A673 (cell line): ENCODE results near the gene CFAP99. TPM values are rescaled to one million over a fixed set of nuclear protein-coding genes. Genes with fewer than 3 reads are reported as not detected.

Experiments
- BruUV-seq: library from RNA; stranded (reverse); fragments of 400-500 nt; replicated peaks from 2 replicates; lab custom pipeline; 2021; lab: Mats Ljungman, UMichigan
- CTCF ChIA-PET: fragments of 300-600 bp; sonication (Branson Sonifier 250); formaldehyde crosslinking; loops from one replicate; lab custom pipeline; 2022; ENCODE audit warnings: antibody characterized with exemption; lab: Charles Lee
- POLR2A ChIA-PET: fragments of 300-600 bp; sonication (Branson Sonifier 250); formaldehyde crosslinking; loops from one replicate; lab custom pipeline; 2022; ENCODE audit warnings: antibody characterized with exemption; ENCODE audit not compliant: low non-redundant PET; lab: Charles Lee
- DNase-seq: peaks from one replicate; pipeline ENCODE4 v3.0.0-alpha.2; 2015; ENCODE audit warnings: low spot score
- H3K27ac ChIP-seq: fragments of 200-600 bp; sonication (generic); 2 replicates; pipeline ENCODE4 v1.5.1; 2016; ENCODE audit warnings: mixed run types, low read depth, mild to moderate bottlenecking, mixed read lengths, antibody characterized with exemption, low read length; ENCODE audit not compliant: poor library complexity, severe bottlenecking
- H3K27me3 ChIP-seq: fragments of 200-600 bp; sonication (generic); replicated peaks from 2 replicates; pipeline ENCODE4 v1.6.1; 2017; ENCODE audit warnings: mixed run types, low read depth, mild to moderate bottlenecking, mixed read lengths, antibody characterized with exemption, low read length; ENCODE audit not compliant: insufficient read depth, poor library complexity
- H3K36me3 ChIP-seq: fragments of 200-600 bp; sonication (generic); 2 replicates; pipeline ENCODE4 v1.6.1; 2016; ENCODE audit warnings: mixed run types, mild to moderate bottlenecking, mixed read lengths, antibody characterized with exemption, low read length; ENCODE audit not compliant: insufficient read depth, poor library complexity, severe bottlenecking
- H3K4me1 ChIP-seq: fragments of 200-600 bp; sonication (generic); 2 replicates; pipeline ENCODE4 v1.6.1; 2017; ENCODE audit warnings: mixed run types, mild to moderate bottlenecking, mixed read lengths, antibody characterized with exemption, low read length; ENCODE audit not compliant: insufficient read depth, poor library complexity, severe bottlenecking
- H3K4me3 ChIP-seq: fragments of 200-600 bp; sonication (generic); 2 replicates; pipeline ENCODE4 v1.5.1; 2016; ENCODE audit warnings: low read depth, mixed run types, mild to moderate bottlenecking, mixed read lengths, low read length; ENCODE audit not compliant: poor library complexity, severe bottlenecking
- H3K9me3 ChIP-seq: fragments of 200-600 bp; sonication (generic); 2 replicates; pipeline ENCODE4 v1.6.1; 2016; ENCODE audit warnings: mixed run types, low read depth, mild to moderate bottlenecking, mixed read lengths, antibody characterized with exemption, low read length; ENCODE audit not compliant: poor library complexity, severe bottlenecking
- CTCF ChIP-seq: fragments of 300-800, 200-600 bp; sonication (generic); conservative IDR thresholded peaks from 2 replicates; pipeline ENCODE4 v1.5.1; 2017; ENCODE audit warnings: low read depth, mild to moderate bottlenecking, antibody characterized with exemption, low read length, moderate library complexity, mixed read lengths
- EZH2 ChIP-seq: fragments of 200-600 bp; sonication (generic); IDR thresholded peaks from 2 replicates; pipeline ENCODE4 v1.6.1; 2017; ENCODE audit warnings: borderline replicate concordance, low read depth, mild to moderate bottlenecking, mixed read lengths, antibody characterized with exemption, low read length; ENCODE audit not compliant: poor library complexity, severe bottlenecking
- intact Hi-C: fragments of 100-400 bp; cut with micrococcal nuclease; formaldehyde crosslinking; loops from one replicate; pipeline ENCODE4 v1.10.0; 2022; ENCODE audit not compliant: unreplicated experiment
- total RNA-seq: library from RNA; stranded (reverse); gene quantifications from 2 replicates; pipeline ENCODE4 v1.2.3, GENCODE V29; 2021

The CFAP99 gene
- total RNA-seq, 1 experiment from 2014 or later, result not detected

- CTCF ChIA-PET, result no interaction called here
- H3K9me3 ChIP-seq, result no peaks in the 10 kb centered on the region
- POLR2A ChIA-PET, result no interaction called here
Measured at GRCh38 chr4:2497931-2498330, 79.2 kb downstream of the CFAP99 start.

GRCh38 chr4:2500547-2500946, 81.8 kb downstream of the CFAP99 start:
- no peaks in the 10 kb centered on the region for H3K4me1 ChIP-seq
- intact Hi-C loops, result no loop called here
- CTCF ChIA-PET, result no interaction called here
- no peak overlapping the region for H3K27ac ChIP-seq
- TF ChIP-seq EZH2, result no peak
- TF ChIP-seq CTCF, result no peak
- peaks cover 78% of the 10 kb centered on the region for H3K36me3 ChIP-seq
- H3K9me3 ChIP-seq, result no peaks in the 10 kb centered on the region
- no peaks in the 10 kb centered on the region for H3K27me3 ChIP-seq
- BruUV-seq, result no TSS peak
- no peak for DNase-seq
- POLR2A ChIA-PET, result no interaction called here
- no peak overlapping the region for H3K4me3 ChIP-seq

More at GRCh38 chr4:2497931-2498330, 79.2 kb downstream of the CFAP99 start:
- TF ChIP-seq EZH2, result no peak
- no peak for TF ChIP-seq CTCF
- Histone ChIP-seq H3K27ac (no peak overlapping the region), H3K36me3 (peaks cover 73% of the 10 kb centered on the region), H3K4me1 (no peaks in the 10 kb centered on the region), H3K4me3 (no peak overlapping the region), H3K27me3 (no peaks in the 10 kb centered on the region)
- intact Hi-C loops, result no loop called here
- no TSS peak for BruUV-seq
- DNase-seq, result no peak

GRCh38 chr4:2501034-2501594, 82.4 kb downstream of the CFAP99 start:
- BruUV-seq, result no TSS peak
- Histone ChIP-seq H3K27ac (no peak overlapping the region), H3K9me3 (no peaks in the 10 kb centered on the region), H3K4me3 (no peak overlapping the region), H3K27me3 (no peaks in the 10 kb centered on the region), H3K4me1 (no peaks in the 10 kb centered on the region), H3K36me3 (peaks cover 77% of the 10 kb centered on the region)
- intact Hi-C loops, result no loop called here
- TF ChIP-seq EZH2 (no peak), CTCF (no peak)
- DNase-seq, result no peak
- CTCF ChIA-PET, result no interaction called here
- POLR2A ChIA-PET, result no interaction called here
